ENCODE results near the gene SLC4A5. TPM values are rescaled to one million over a fixed set of nuclear protein-coding genes. Genes with fewer than 3 reads are reported as not detected.

SLC4A5 gene
- total RNA-seq, 2 donors from 2014 or later: 0.45 to 2.8 TPM

GRCh38 chr2:74327199-74327598 lies 16.0 kb downstream of the SLC4A5 start:
- intact Hi-C loops (cut with DNase I): no loop called here
- Histone ChIP-seq H3K9ac (ENCODE audit: low read depth in 2 of 2, low read length in 2 of 2) (no peak overlapping the region), H3K4me1 (no peaks in the 10 kb centered on the region), H3K9me3 (no peaks in the 10 kb centered on the region), H3K27me3 (no peaks in the 10 kb centered on the region), H3K27ac (no peak overlapping the region), H3K36me3 (no peaks in the 10 kb centered on the region), H3K4me3 (no peak overlapping the region)
- DNase-seq: no peak
- TF ChIP-seq CTCF (IDR thresholded peaks at IDR 0.05): no peak

GRCh38 chr2:74325815-74326214 lies 17.4 kb downstream of the SLC4A5 start:
- Histone ChIP-seq H3K9me3 (no peaks in the 10 kb centered on the region), H3K4me1 (no peaks in the 10 kb centered on the region), H3K27me3 (no peaks in the 10 kb centered on the region), H3K36me3 (no peaks in the 10 kb centered on the region), H3K27ac (no peak overlapping the region), H3K4me3 (no peak overlapping the region), H3K9ac (ENCODE audit: low read depth in 2 of 2, low read length in 2 of 2) (no peak overlapping the region)
- intact Hi-C loops (cut with DNase I): no loop called here
- DNase-seq: no peak
- no peak for TF ChIP-seq CTCF (IDR thresholded peaks at IDR 0.05)

- DNase-seq: no peak
- Histone ChIP-seq H3K9me3 (no peaks in the 10 kb centered on the region), H3K9ac (ENCODE audit: low read depth in 2 of 2, low read length in 2 of 2) (no peak overlapping the region), H3K27me3 (no peaks in the 10 kb centered on the region), H3K36me3 (no peaks in the 10 kb centered on the region), H3K4me3 (no peak overlapping the region), H3K4me1 (no peaks in the 10 kb centered on the region), H3K27ac (no peak overlapping the region)
- intact Hi-C loops (cut with DNase I): no loop called here
- TF ChIP-seq CTCF (IDR thresholded peaks at IDR 0.05): no peak
These were observed 21.5 kb downstream of the SLC4A5 start for GRCh38 chr2:74321737-74322136.

GRCh38 chr2:74317701-74318100 lies 25.5 kb downstream of the SLC4A5 start:
- no peaks in the 10 kb centered on the region for H3K36me3 ChIP-seq
- H3K9ac ChIP-seq (ENCODE audit: low read depth in 2 of 2, low read length in 2 of 2): no peak overlapping the region
- intact Hi-C loops (cut with DNase I): no loop called here
- TF ChIP-seq CTCF (IDR thresholded peaks at IDR 0.05): no peak
- H3K27ac ChIP-seq: no peak overlapping the region
- no peak overlapping the region for H3K4me3 ChIP-seq
- no peaks in the 10 kb centered on the region for H3K4me1 ChIP-seq
- H3K27me3 ChIP-seq: no peaks in the 10 kb centered on the region
- DNase-seq: no peak
- no peaks in the 10 kb centered on the region for H3K9me3 ChIP-seq

GRCh38 chr2:74316627-74317295 lies 26.5 kb downstream of the SLC4A5 start:
- no peak overlapping the region for H3K27ac ChIP-seq
- intact Hi-C loops (cut with DNase I): no loop called here
- H3K9ac ChIP-seq (ENCODE audit: low read depth in 2 of 2, low read length in 2 of 2): no peak overlapping the region
- no peaks in the 10 kb centered on the region for H3K27me3 ChIP-seq
- DNase-seq: no peak
- H3K36me3 ChIP-seq: no peaks in the 10 kb centered on the region
- TF ChIP-seq CTCF (IDR thresholded peaks at IDR 0.05): no peak
- no peaks in the 10 kb centered on the region for H3K9me3 ChIP-seq
- no peak overlapping the region for H3K4me3 ChIP-seq
- no peaks in the 10 kb centered on the region for H3K4me1 ChIP-seq

All from colonic mucosa (tissue), 4 donors.